NCI-H748 treated with DMSO at 0.1 percent for 48 hours (cell line): Measurements from ENCODE around the gene ZNF407.
"Not testable (repeated sequence)": the region's sequence is repeated elsewhere in the genome, so short reads cannot be mapped to it uniquely, and the experiment has no call there.

ENCODE experiments used
- DNase-seq: peaks from one replicate; lab custom pipeline; 2025; lab: John Stamatoyannopoulos, UW

The ZNF407 gene

DNA sequence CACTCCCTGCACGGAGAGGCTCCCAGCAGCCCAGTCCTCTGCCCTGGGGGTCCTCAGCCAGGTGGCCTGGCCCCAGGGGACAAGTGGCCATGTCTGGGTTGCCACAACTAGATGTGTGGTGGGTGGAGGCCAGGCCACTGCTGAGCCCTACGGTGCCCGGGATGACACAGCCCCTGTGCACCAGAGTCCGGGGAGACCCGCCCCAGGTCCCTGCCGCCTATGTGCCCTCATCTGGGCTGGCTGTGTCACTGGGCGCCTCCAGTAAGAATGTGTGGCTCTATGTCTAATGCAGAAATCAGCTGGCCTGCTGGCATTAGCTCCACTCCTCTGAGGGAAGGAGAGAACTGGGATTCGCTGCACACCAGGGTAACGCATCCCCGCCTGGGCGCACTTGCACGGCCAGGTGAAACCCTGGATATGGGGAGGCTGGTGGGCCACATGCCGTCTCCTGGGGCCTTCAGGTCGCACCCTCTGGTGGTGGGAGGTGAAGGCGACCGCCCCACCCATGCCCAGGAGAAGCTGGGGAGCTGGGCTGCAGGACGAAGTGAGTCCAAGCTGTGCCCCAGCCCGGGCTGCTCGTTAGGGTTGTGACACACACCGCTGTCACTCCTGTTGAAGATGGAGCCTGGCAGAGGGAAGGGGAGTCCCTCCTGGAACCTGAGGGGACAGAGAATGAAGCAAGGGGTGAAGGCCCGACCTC, 475.2 kb downstream of the ZNF407 start:
- DNase-seq = no peak

DNA sequence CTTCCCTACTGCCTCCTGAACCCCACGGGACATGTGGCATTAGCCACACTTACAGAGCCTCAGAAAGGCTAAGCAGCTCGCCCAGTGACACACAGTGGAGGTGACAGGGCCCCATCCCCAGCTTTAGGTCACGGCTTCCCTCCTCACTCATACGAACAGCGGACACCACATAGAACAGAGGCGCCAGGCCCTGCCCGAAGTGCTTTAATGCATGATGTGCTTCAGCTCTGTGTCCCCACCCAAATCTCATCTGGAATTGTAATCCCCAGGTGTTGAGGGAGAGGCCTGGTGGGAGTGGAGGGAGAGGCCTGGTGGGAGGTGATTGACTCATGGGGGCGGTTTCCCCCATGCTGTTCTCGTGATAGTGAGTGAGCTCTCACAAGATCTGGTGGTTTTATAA, 476.0 kb downstream of the ZNF407 start:
- DNase-seq = no peak

DNA sequence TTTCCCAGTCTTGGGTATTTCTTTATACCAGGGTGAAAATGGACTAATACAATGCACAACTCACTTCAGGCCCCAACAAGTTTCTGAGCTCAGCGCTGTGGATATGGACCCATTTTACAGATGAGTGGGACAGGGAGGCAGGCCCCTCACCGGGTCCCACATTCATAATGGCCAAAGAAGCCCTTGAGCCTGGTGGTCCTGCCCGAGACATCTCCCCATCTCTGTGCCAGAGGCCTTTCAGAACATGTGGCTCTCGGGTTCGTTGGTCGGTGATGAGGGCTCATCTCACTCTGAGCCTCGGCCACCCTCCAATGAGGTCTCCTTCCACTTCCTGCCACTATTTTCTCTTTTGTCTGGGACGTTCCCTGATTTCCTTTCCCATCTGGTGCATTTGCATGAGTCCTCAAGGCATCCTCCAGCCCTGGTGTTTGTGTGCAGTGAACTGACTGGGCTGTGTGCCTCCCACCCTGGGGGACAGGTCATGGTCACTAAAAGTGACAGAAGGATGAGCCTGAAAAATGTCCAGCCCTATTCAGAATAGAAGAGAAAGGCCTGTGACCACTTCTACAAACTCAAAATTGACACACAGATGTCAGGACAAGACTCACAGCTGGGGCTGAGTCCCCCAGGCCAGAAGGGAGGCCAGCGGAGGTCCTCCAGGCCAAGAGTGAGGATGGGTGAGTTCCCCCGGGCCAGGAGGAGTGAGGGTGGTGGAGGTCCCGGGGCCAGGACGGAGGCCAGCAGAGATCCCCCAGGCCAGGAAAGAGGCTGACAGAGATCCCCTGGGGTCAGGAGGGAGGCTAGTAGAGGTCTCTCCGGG, 476.7 kb downstream of the ZNF407 start:
- DNase-seq = no peak

DNA sequence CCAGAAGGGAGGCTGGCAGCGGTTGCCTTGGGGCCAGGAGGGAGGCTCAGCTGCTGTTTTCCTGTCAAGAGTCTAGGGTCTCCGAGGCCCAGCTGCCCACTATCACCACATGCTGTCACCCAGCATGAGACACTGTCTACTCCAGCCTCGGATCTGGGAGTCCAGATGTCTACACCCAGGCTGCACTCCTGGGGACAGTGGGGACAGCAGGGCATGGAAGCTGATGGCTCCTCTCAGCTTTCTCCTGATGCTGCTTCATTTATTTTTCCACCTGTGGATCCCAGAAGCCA, 477.3 kb downstream of the ZNF407 start:
- no peak for DNase-seq

DNA sequence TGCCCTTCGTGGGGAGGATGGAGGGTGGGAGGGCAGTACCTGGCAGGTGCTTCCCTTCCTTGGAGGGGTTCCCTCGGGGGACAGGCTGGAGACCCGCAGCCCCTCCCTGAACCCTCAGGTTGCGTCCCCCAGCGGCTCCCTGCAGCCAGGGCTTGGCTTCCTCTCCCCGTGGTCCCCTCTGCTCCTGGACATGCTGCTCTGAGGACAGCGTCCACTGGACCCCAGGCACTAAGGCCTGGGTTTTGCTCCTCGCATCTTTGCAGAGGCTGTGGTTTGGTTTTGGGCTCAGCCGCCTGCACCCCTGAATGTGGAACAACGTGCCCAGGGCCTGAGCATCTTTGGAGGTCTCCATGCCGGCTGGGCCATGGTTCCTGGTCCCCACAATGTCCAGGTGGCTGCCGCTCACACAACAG, 477.8 kb downstream of the ZNF407 start:
- no peak for DNase-seq

DNA sequence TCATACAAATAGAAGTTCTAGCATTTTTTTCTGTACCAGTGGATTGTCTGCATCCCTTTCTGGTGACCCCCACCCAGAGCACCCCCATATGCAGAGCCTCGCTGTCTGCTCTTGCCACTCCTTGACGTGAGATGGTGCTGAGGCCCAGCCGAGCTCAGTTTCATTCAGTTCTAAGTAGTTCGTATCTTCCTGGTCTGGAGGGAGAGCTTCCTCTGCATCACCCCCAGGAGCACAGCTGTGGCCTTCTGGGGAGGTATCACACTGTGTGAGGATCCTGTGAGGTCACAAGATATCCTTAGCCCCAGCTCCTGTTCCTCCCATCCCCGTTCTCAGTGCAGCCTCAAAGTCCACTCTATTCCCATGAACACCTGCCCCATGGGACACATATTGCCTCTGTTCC, 478.6 kb downstream of the ZNF407 start:
- no peak for DNase-seq

DNA sequence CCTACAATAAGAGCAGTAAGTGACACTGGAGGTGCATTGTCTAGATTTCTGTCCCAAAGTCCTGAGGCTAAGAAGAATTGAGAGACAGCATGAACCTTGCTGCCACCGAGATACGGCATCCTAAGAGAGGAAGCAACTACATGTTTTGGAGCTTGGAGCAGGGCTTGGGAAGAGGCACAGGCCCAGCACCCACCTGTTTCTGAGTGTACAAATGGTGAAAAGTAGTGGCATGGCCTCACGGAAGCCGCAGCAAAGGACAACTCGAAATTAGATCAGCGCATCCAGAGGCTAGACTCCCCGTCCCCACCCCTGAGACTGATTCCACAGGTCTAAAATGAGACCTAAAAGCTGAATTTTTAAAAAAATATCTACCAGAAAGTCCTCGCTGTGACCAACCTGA, 483.8 kb downstream of the ZNF407 start:
- DNase-seq = no peak

DNA sequence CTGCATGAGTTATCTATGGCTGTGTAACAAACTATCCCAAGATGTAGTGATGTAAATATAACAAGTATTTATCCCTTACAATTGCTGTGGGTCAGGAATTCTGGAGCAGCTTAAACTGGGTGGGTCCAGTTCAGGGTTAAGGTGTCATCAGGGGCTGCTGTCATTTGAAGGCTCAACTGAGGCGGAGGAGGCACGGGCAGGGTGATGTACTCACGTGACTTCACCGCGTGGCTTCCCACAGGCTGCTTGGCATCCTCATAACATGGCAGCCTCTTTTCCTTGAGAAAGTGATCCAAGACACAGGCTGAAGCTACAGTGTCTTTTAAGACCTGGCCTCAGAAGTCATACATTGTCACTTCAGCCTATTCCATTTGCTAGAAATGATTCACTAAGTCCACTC, 485.5 kb downstream of the ZNF407 start:
- no peak for DNase-seq

DNA sequence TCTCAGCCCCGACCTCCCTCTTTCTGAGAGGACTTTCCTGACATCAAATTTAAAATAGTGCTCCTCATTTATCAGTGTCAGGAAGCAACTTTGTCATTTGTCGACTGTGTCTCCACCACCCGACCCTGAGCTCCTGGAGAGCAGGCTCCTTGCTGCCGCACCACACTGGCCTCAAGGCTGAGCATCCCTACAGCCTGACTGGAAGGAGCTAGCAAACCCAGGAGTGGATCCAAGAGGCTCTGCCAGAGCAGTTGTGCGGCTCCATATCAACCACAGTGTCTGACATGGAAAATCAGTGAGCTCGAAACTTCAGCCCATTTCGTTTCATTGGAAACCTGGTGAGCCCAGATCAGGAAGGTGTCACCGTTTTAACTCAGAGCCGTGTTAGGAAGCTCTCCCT, 486.1 kb downstream of the ZNF407 start:
- no peak for DNase-seq

DNA sequence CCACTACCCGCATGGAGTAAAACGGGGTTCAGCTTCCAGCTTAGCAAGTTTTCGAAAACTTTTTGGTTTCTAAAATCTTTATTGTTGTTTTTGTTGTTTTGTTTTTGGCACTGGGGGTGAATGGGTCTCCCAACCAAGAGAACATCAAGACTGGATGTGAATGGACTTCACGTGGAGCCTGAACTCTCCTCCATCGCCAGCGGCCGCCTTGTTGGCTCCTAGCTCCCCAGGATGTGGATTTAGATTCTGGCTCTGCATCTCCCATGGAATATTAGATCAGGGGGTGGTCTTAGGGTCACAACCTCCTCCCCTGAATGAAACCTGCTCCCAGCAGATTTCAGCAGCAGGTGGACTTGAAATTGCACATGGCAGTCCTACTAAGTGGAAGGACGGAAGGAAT, 488.0 kb downstream of the ZNF407 start:
- not testable (repeated sequence) for DNase-seq

DNA sequence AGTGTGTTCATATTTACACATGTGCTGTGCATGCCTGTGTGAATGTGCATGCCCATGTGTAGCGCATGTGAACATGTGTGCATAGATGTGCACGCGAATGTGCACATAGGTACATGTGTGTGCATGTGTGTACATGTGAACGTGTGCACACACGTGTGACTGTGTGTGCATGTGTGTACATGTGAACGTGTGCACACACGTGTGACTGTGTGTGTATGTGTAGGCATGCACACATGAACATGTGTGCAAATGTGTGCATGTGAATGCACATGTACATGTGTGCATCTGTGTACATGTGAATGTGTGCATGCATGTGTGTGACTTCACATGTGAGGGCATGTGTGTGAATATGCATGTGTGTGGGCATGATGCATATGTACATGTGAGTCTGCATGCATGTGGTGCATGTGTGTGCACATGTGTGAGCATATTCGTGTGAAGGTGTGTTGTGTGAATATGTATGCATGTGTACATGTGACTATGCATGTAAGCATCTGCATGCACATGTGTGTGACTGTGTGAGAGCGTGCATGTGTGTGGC, 488.9 kb downstream of the ZNF407 start:
- no peak for DNase-seq

DNA sequence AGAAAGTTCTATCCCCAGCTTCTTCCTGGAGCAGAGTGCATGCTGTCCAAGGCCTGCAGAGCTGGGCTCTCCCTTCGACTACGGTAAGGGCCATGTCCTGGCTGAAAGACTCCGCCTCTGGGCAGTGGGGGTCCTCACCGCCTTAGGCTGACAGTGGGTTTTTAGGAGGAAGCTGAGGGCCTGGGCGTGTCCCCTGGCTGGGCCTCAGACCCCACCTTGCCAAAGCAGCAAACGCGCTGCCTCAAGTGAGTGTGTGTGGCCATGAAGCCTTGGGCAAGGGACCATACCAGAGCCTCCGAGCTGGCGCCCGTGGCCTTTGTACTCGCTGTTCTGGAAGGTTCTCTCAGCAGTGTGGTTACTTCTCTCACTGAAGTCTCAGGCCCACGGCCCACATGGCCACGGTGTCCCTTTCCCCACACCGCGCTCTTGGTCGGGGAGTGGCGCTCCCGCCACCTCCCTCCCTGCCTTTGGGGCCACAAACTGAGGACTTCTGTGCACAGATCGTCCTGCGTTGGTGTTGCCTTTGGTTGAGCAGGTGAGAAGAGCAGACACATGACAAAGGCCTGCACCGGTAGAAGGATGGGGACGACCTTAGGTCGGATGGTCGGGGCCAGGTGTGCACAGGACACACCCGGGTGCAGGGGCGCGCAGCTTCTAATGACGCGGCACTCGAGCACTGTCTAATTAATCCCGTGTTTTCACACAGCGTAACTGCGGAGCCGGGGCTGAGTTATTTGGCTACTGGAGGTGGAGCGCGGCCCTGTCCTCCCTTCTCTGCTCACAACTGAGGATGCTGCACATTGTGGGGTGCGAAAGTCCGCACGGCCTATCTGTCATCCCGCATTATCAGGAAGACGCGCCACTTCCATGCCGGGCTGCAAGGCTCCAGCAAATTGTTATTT, 489.7 kb downstream of the ZNF407 start:
- DNase-seq = no peak

DNA sequence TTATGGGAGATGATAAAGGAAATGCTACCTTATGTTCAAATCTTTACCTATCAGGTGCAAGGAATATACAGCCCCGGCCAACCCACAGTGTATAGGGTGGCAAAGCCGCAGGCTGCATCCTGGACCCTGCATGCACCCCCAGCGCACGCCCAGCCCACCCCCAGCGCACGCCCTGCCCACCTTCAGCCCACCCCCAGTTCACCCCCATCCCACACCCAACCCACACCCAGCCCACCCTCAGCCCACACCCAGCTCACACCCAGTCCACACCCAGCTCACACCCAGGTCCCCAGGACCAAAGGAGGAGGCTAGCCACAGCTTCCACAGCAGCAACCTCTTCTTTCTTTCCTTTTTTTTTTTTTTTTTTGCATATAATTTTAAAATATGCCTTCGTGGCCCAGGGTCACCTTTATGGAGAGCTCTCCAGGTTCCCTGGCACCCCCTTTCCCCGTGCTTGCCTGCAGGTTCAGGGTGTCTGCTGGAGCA, 490.4 kb downstream of the ZNF407 start:
- no peak for DNase-seq

DNA sequence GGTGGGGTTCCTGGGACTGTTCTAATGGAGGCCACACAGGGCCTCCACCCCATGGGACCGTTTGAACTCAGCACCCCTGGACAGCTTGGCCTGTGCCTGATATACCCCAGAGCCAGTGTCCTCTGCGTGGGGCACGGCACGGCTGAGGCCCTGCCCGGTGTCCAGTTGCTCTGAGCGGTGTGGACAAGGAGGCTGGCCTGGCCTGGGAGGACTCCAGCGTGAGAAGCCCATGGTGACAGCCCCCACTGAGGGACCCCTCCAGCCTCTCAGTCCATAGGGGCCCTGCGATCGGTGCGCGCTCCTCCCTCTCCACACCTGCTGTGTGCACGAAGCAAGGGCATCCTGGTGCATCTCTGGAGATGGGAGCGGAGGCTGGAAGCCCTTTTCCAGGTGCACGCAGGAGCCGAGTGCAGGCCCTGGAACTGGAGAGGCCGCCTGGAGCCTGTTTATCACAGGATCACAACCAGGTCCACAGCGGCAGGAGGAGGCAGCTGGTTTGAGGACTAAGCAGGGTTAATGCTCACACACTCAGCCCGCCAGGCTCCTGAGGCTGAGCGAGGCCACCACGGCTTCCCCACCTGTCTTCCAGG, 491.0 kb downstream of the ZNF407 start:
- DNase-seq = no peak

DNA sequence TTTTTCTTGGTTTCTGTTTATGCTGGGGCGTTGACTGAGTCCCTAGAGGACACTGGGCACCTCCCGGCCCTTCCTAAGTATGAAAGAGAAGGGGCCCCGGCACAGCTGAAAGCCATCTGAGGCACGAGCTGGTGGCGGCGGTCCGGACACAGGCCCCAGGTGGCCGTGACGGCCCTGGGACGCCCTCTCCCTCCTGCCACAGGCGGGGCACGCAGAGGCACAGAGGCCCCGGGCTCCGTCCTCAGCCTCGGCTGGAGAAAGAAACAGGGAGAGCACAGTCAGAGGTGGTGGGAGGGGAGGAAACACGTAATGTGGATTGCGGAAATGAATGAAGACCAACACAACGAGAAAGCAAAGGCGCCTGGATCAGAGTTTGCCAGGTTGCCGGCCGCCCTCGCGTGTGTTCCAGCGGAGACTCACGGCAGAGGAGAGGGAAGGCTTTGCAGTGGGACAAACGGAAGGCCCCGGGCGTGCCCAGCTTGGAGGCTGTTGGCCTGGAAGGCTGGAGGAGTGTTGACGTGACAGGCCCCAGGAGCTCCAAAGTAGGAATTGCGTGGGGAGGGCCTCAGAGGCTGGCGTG, 492.2 kb downstream of the ZNF407 start:
- no peak for DNase-seq

DNA sequence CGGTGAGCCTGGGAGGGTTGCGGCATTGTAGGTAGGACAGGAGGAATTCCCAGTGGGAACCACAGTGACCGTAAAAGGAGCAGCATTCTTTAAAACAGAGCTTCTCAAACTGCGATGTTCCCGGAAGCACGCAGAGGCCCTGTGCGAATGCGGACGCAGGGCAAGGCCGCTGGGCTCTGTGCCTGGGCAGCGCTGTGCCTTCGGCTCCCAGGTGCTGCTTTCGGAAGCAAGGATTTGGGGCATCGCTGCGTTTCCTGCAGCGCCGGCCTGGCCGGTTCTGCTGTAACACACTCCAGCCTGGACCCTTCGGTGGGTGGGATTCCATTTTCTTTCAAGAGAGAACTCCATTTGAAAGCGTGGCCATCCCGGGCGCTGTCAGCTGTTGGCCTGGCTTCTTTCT, 492.7 kb downstream of the ZNF407 start:
- no peak for DNase-seq

DNA sequence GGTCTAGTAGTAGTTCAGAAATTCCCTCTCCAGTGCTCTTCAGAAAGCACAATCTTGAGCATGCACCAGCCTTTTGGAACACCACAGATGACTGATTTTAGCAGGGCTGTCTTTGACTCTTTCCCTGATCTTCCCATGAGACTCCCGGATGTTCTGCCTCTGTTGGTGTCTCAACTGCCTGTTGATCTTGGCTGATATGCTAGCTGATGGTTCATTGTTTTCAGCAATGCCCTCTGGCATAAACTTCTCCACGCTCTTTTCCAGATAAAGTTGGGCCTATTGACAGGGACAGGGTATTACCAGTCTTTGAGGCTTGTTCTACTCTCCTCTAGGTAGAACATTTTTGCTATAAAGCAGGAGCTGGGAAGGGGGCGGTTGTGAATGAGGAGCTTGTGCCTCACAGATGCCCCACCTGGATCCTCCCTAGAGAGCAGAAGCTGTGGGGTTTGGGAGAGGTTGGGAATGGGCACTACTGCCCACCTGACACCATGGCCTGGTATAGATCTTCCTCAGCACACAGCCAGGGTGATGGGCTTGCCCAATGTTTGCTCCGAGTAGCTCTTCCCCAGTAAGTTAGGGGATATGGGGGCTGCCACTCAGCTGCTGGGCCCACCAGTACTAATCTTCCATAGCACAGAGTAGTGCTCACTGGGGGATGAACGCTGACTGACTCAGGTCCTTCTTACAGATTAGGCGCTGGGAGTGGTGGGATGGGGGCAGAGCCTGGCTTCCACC, 500.0 kb downstream of the ZNF407 start:
- DNase-seq = no peak

DNA sequence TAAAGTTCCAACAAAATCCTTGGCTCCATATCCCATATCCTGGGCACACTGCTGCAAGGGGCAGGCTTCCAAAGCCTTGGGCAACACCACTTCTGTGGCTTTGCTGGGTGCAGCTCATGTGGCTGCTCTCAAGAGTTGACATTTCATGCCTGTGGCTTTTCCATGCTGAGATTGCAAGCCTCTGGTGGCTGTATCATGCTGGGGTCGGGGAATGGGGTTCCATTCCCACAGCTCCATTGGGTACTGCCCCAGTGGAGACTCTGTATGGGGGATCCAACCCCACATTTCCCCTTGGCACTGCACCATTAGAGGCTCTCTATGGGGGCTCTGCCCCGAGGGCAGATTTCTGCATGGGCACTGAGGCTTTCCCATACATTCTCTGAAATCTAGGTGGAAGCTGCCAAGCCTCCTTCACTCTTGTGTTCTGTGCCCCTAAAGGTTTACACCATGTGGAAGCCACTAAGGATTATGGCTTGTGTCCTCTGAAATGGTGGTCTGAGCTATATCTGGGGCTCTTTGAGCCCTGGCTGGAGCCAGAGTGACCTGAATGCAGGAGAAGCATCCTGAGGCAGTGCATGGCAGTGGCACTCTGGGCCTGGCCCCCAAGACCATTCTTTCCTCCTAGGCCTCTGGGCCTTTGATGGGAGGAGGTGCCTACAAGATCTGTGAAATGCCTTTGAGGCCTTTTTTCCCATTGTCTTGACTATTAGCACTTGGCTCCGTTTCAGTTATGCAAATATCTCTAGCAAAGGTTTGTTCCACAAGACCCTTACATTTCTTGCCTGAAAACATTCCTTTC, 503.4 kb downstream of the ZNF407 start:
- DNase-seq = no peak

DNA sequence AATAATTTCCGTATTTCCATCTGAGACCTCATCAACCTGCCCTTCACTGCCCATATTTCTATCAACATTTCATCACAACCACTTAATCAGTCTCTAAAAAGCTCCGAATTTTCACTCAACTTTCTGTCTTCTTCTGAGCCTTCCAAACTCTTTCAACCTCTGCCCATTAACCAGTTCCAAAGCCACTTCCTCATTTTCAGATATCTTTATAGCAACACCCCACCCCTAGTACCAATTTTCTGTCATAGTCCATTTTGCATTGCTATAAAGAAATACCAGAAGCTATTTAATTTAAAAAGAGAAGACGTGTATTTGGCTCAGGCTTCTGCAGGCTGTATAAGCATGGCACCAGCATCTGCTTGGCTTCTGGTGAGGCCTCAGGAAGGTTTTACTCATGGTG, 504.2 kb downstream of the ZNF407 start:
- no peak for DNase-seq

DNA sequence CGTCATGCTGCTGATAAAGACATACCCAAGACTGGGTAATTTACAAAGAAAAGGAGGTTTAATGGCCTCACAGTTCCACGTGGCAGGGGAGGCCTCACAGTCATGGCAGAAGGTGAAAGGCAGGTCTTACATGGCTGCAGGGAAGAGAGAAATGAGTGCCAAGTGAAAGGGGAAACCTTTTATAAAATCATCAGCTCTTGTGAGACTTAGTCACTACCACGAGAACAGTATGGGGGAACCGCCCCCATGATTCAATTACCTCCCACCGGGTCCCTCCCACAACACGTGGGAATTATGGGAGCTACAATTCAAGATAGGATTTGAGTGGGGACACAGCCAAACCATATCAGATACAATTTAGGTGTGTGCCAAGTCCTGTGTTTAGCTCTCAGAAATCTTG, 506.4 kb downstream of the ZNF407 start:
- not testable (repeated sequence) for DNase-seq
